HepG2 (cell line): Measurements from ENCODE around the gene MACROH2A1. TPM values are rescaled to one million over a fixed set of nuclear protein-coding genes. Genes with fewer than 3 reads are reported as not detected.
A peak's percentile ranks its signal among the peaks of the same experiment; 100 is the strongest.

Source experiments
- ATM ChIP-seq: fragments of 450-650 bp; IDR thresholded peaks from 2 replicates; pipeline ENCODE4 v1.7.1; 2017; ENCODE audit warnings: mild to moderate bottlenecking, borderline replicate concordance
- CCAR2 ChIP-seq: fragments of 200-400 bp; formaldehyde crosslinking; optimal IDR thresholded peaks from 2 replicates; pipeline ENCODE3; 2018; ENCODE audit warnings: low read depth, mild to moderate bottlenecking, low read length, moderate library complexity
- IKZF1 ChIP-seq: fragments of 450-650 bp; IDR thresholded peaks from 2 replicates; pipeline ENCODE4 v1.7.1; 2016
- JARID2 ChIP-seq: sonication (generic); formaldehyde crosslinking; IDR thresholded peaks from 2 replicates; pipeline ENCODE4 v1.8.1; 2023; ENCODE audit warnings: missing genetic modification reagents, inconsistent platforms; ENCODE audit not compliant: insufficient replicate concordance
- POLR2A ChIP-seq, 2 experiments: IDR thresholded peaks; 2 replicates each; pipeline ENCODE4 v1.6.1; 2011; ENCODE audit warnings: low read depth in 2 of 2, low read length in 2 of 2, mild to moderate bottlenecking in 1 of 2, moderate library complexity in 1 of 2; ENCODE audit not compliant: insufficient read depth in 1 of 2
- RFX5 ChIP-seq: IDR thresholded peaks from 2 replicates; pipeline ENCODE4 v1.6.1; 2011; ENCODE audit warnings: low read depth, low read length, improper control_type of control experiment
- SATB2 ChIP-seq: sonication (generic); formaldehyde crosslinking; IDR thresholded peaks from 2 replicates; pipeline ENCODE4 v1.5.0; 2020; ENCODE audit warnings: missing genetic modification reagents
- SNAPC5 ChIP-seq: sonication (generic); formaldehyde crosslinking; IDR thresholded peaks from 2 replicates; pipeline ENCODE4 v1.8.1; 2023; ENCODE audit warnings: mild to moderate bottlenecking, missing genetic modification reagents, borderline replicate concordance
- TCF7L2 ChIP-seq: IDR thresholded peaks from 2 replicates; pipeline ENCODE4 v1.6.1; 2011; ENCODE audit warnings: mild to moderate bottlenecking, low read depth, low read length, moderate library complexity
- ZNF17 ChIP-seq: sonication (generic); formaldehyde crosslinking; IDR thresholded peaks from 2 replicates; pipeline ENCODE4 v1.5.0; 2020; ENCODE audit warnings: mild to moderate bottlenecking, missing genetic modification reagents
- ZNF264 ChIP-seq: sonication (generic); formaldehyde crosslinking; IDR thresholded peaks from 2 replicates; pipeline ENCODE4 v1.4.0; 2020; ENCODE audit warnings: missing genetic modification reagents
- ZNF274 ChIP-seq: sonication (generic); formaldehyde crosslinking; IDR thresholded peaks from 2 replicates; pipeline ENCODE4 v1.5.1; 2020; ENCODE audit warnings: mild to moderate bottlenecking, missing genetic modification reagents
- ZNF292 ChIP-seq: sonication (generic); formaldehyde crosslinking; IDR thresholded peaks from 2 replicates; pipeline ENCODE4 v1.8.1; 2022; ENCODE audit warnings: mild to moderate bottlenecking, low read depth, missing genetic modification reagents, borderline replicate concordance
- ZNF30 ChIP-seq: sonication (generic); formaldehyde crosslinking; IDR thresholded peaks from 2 replicates; pipeline ENCODE4 v1.5.0; 2020; ENCODE audit warnings: mild to moderate bottlenecking, missing genetic modification reagents
- ZNF431 ChIP-seq: sonication (generic); formaldehyde crosslinking; IDR thresholded peaks from 2 replicates; pipeline ENCODE4 v1.9.0; 2022; ENCODE audit warnings: missing genetic modification reagents, low read depth, mild to moderate bottlenecking, borderline replicate concordance
- ZNF496 ChIP-seq: sonication (generic); formaldehyde crosslinking; IDR thresholded peaks from 2 replicates; pipeline ENCODE4 v1.8.1; 2023; ENCODE audit warnings: mild to moderate bottlenecking, moderate library complexity, missing genetic modification reagents; ENCODE audit not compliant: insufficient replicate concordance
- ZNF513 ChIP-seq: sonication (generic); formaldehyde crosslinking; conservative IDR thresholded peaks from 2 replicates; pipeline ENCODE4 v1.5.0; 2020; ENCODE audit warnings: missing genetic modification reagents
- ZNF550 ChIP-seq: sonication (generic); formaldehyde crosslinking; IDR thresholded peaks from 2 replicates; pipeline ENCODE4 v1.4.0; 2020; ENCODE audit warnings: mild to moderate bottlenecking, missing genetic modification reagents, borderline replicate concordance
- ZNF558 ChIP-seq: sonication (generic); formaldehyde crosslinking; IDR thresholded peaks from 2 replicates; pipeline ENCODE4 v1.9.0; 2022; ENCODE audit warnings: mild to moderate bottlenecking, missing genetic modification reagents, borderline replicate concordance
- ZSCAN20 ChIP-seq: sonication (generic); formaldehyde crosslinking; IDR thresholded peaks from 2 replicates; pipeline ENCODE4 v1.4.0; 2020; ENCODE audit warnings: missing genetic modification reagents, mild to moderate bottlenecking, borderline replicate concordance
- polyA plus RNA-seq, 8 experiments: library from polyadenylated mRNA; depleted of rRNA in 3 of 8; stranded (reverse) in 7 of 8; unstranded in 1 of 8; fragments of >200 nt; fragmentation: Illumina TruSeq in 4 of 8; extraction: Trizol in 4 of 8; gene quantifications; 2 replicates each; pipeline versions ENCODE4 v1.2.1 to v1.2.3, GENCODE V29; 2011 to 2016; ENCODE audit warnings: low read depth in 4 of 8, missing spikeins in 1 of 8, mixed read lengths in 1 of 8; ENCODE audit not compliant: insufficient read depth in 1 of 8
- total RNA-seq, 5 experiments: library from RNA; depleted of rRNA; stranded (reverse); fragments of >200 nt; fragmentation: Illumina TruSeq; extraction: Trizol; gene quantifications; 2 replicates each; pipeline ENCODE4 v1.2.3, GENCODE V29; 2016; ENCODE audit warnings: low read depth in 1 of 5
- TF ChIP-seq, protein P1 (sequence below): sonication (generic); formaldehyde crosslinking; IDR thresholded peaks from 2 replicates; pipeline ENCODE4 v1.4.0; 2020; ENCODE audit warnings: mild to moderate bottlenecking, missing genetic modification reagents
- TF ChIP-seq, protein P2 (sequence below): sonication (generic); formaldehyde crosslinking; conservative IDR thresholded peaks from 2 replicates; pipeline ENCODE4 v1.4.0; 2020; ENCODE audit warnings: missing genetic modification reagents
- TF ChIP-seq, protein P3 (sequence below): sonication (generic); formaldehyde crosslinking; IDR thresholded peaks from 2 replicates; pipeline ENCODE4 v1.5.0; 2020; ENCODE audit warnings: mild to moderate bottlenecking, low read depth, missing genetic modification reagents, borderline replicate concordance
- TF ChIP-seq, protein P4 (sequence below): sonication (generic); formaldehyde crosslinking; conservative IDR thresholded peaks from 2 replicates; pipeline ENCODE4 v1.4.0; 2020; ENCODE audit warnings: missing genetic modification reagents

MACROH2A1 gene
- total and polyA plus RNA-seq, 2 of the 13 experiments (the other 11 are each of a cell fraction or from before 2014, with no cell fraction given), result 69.1 to 158 TPM

GRCh38 chr5:135324897-135325650 is 74.0 kb downstream of the MACROH2A1 start (continued):
- no peak for TF ChIP-seq ZNF513 (CRISPR knock-in tag)
- TF ChIP-seq ZNF30 (CRISPR knock-in tag), result no peak
- TF ChIP-seq SNAPC5, result no peak
- TF ChIP-seq ZNF17 (CRISPR knock-in tag), result no peak
- no peak for TF ChIP-seq ZNF496
- TF ChIP-seq, protein P1, sequence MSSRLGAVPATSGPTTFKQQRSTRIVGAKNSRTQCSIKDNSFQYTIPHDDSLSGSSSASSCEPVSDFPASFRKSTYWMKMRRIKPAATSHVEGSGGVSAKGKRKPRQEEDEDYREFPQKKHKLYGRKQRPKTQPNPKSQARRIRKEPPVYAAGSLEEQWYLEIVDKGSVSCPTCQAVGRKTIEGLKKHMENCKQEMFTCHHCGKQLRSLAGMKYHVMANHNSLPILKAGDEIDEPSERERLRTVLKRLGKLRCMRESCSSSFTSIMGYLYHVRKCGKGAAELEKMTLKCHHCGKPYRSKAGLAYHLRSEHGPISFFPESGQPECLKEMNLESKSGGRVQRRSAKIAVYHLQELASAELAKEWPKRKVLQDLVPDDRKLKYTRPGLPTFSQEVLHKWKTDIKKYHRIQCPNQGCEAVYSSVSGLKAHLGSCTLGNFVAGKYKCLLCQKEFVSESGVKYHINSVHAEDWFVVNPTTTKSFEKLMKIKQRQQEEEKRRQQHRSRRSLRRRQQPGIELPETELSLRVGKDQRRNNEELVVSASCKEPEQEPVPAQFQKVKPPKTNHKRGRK (CRISPR knock-in tag), result no peak
- no peak for TF ChIP-seq RFX5
- TF ChIP-seq, protein P2, sequence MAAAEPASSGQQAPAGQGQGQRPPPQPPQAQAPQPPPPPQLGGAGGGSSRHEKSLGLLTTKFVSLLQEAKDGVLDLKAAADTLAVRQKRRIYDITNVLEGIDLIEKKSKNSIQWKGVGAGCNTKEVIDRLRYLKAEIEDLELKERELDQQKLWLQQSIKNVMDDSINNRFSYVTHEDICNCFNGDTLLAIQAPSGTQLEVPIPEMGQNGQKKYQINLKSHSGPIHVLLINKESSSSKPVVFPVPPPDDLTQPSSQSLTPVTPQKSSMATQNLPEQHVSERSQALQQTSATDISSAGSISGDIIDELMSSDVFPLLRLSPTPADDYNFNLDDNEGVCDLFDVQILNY (CRISPR knock-in tag), result no peak
- no peak for TF ChIP-seq ATM
- peak; percentile 43; the same call in 1 of the 2 replicates for TF ChIP-seq ZNF292
- TF ChIP-seq ZNF431 (CRISPR knock-in tag), result no peak
- TF ChIP-seq POLR2A (IDR thresholded peaks at IDR 0.05; ENCODE audit: insufficient read depth in 1 of 2, low read depth in 2 of 2, low read length in 2 of 2), result no peak
- no peak for TF ChIP-seq CCAR2
- no peak for TF ChIP-seq ZSCAN20
- TF ChIP-seq IKZF1, result no peak
- no peak for TF ChIP-seq TCF7L2
- TF ChIP-seq ZNF550 (CRISPR knock-in tag), result no peak
- TF ChIP-seq, protein P3, sequence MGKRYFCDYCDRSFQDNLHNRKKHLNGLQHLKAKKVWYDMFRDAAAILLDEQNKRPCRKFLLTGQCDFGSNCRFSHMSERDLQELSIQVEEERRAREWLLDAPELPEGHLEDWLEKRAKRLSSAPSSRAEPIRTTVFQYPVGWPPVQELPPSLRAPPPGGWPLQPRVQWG (CRISPR knock-in tag), result no peak
- TF ChIP-seq SATB2 (CRISPR knock-in tag), result no peak
- TF ChIP-seq ZNF264 (CRISPR knock-in tag), result no peak
- TF ChIP-seq ZNF274 (CRISPR knock-in tag), result no peak; the same call in 1 of the 2 replicates
- TF ChIP-seq, protein P4, sequence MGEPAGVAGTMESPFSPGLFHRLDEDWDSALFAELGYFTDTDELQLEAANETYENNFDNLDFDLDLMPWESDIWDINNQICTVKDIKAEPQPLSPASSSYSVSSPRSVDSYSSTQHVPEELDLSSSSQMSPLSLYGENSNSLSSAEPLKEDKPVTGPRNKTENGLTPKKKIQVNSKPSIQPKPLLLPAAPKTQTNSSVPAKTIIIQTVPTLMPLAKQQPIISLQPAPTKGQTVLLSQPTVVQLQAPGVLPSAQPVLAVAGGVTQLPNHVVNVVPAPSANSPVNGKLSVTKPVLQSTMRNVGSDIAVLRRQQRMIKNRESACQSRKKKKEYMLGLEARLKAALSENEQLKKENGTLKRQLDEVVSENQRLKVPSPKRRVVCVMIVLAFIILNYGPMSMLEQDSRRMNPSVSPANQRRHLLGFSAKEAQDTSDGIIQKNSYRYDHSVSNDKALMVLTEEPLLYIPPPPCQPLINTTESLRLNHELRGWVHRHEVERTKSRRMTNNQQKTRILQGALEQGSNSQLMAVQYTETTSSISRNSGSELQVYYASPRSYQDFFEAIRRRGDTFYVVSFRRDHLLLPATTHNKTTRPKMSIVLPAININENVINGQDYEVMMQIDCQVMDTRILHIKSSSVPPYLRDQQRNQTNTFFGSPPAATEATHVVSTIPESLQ (CRISPR knock-in tag), result no peak
- TF ChIP-seq ZNF558 (CRISPR knock-in tag), result no peak
- TF ChIP-seq JARID2 (CRISPR knock-in tag), result no peak
